HCT116 (cell line): ENCODE data around the gene OPHN1. TPM values are rescaled to one million over a fixed set of nuclear protein-coding genes. Genes with fewer than 3 reads are reported as not detected.
A peak's percentile ranks its signal among the peaks of the same experiment; 100 is the strongest.

Experiments used
- ATAC-seq: fragments of 200-7000 bp; cut with Tn5 transposase; 2 replicates; pipeline ENCODE4 v1.9.1; 2020; ENCODE audit warnings: mild to moderate bottlenecking, moderate library complexity
- BruUV-seq: library from RNA; stranded (reverse); fragments of 400-500 nt; replicated peaks from 2 replicates; lab custom pipeline; 2021; lab: Mats Ljungman, UMichigan
- CTCF ChIA-PET: fragments of 300-600 bp; sonication (Branson Sonifier 250); formaldehyde crosslinking; loops from one replicate; lab custom pipeline; 2021; ENCODE audit warnings: antibody characterized with exemption; lab: Charles Lee
- POLR2A ChIA-PET: fragments of 300-600, 350-600 bp; sonication (Branson Sonifier 250); formaldehyde crosslinking; loops from one replicate; lab custom pipeline; 2021; ENCODE audit warnings: antibody characterized with exemption; lab: Charles Lee
- RAD21 ChIA-PET, 2 experiments: fragments of 300-600 bp; sonication (Branson Sonifier 250); formaldehyde crosslinking; loops; one replicate each; lab custom pipeline; 2023; ENCODE audit warnings: low total read pairs in 2 of 2; ENCODE audit not compliant: uncharacterized antibody in 2 of 2, unreplicated experiment in 2 of 2, low non-redundant PET in 1 of 2; lab: Charles Lee
- DNase-seq: peaks from one replicate; pipeline ENCODE4 v3.0.0-alpha.2; 2010; ENCODE audit warnings: low read depth, low spot score
- H2AFZ ChIP-seq: fragments of 200-600 bp; shearing (Covaris generic), sonication (generic); 2 replicates; pipeline ENCODE4 v1.6.1; 2017; ENCODE audit warnings: low read depth, mixed run types, mixed read lengths, antibody characterized with exemption, low read length; ENCODE audit not compliant: poor library complexity, severe bottlenecking
- H3K27ac ChIP-seq: 2 replicates; pipeline ENCODE4 v1.5.1; 2012; ENCODE audit warnings: low read depth, low read length
- H3K27me3 ChIP-seq: fragments of 200-600 bp; sonication (generic); 2 replicates; pipeline ENCODE4 v1.6.1; 2016; ENCODE audit warnings: mixed run types, low read length, mixed read lengths; ENCODE audit not compliant: insufficient read depth
- H3K36me3 ChIP-seq, 2 experiments: fragments of 200-500 bp in 1 of 2; fragments of 200-600 bp in 1 of 2; sonication (Bioruptor generic) in 1 of 2; sonication (generic) in 1 of 2; 2 replicates each; pipeline versions ENCODE4 v1.5.1 to v1.6.1; 2014 to 2016; ENCODE audit warnings: low read length in 2 of 2, inconsistent platforms in 1 of 2, mixed read lengths in 1 of 2, mixed run types in 1 of 2; ENCODE audit not compliant: insufficient read depth in 2 of 2, control insufficient read depth in 1 of 2
- H3K4me1 ChIP-seq, 2 experiments: fragments of 200-600 bp in 1 of 2; sonication (generic) in 1 of 2; 2 replicates each; pipeline versions ENCODE4 v1.5.1 to v1.6.1; 2012 to 2017; ENCODE audit warnings: low read length in 2 of 2, inconsistent platforms in 1 of 2, mild to moderate bottlenecking in 1 of 2, mixed read lengths in 1 of 2, mixed run types in 1 of 2, moderate library complexity in 1 of 2; ENCODE audit not compliant: insufficient read depth in 2 of 2, control insufficient read depth in 1 of 2
- H3K4me2 ChIP-seq: fragments of 200-600 bp; sonication (generic); 2 replicates; pipeline ENCODE4 v1.6.1; 2017; ENCODE audit warnings: mixed run types, low read length, mixed read lengths
- H3K4me3 ChIP-seq, 2 experiments: fragments of 200-600 bp in 1 of 2; sonication (generic) in 1 of 2; replicated peaks in 1 of 2; 2 replicates each; pipeline ENCODE4 v1.5.1; 2011 to 2016; ENCODE audit warnings: low read length in 2 of 2, control low read depth in 1 of 2, low read depth in 1 of 2, mild to moderate bottlenecking in 1 of 2, mixed read lengths in 1 of 2, mixed run types in 1 of 2
- H3K79me2 ChIP-seq: fragments of 200-600 bp; sonication (generic); 2 replicates; pipeline ENCODE4 v1.6.1; 2017; ENCODE audit warnings: mild to moderate bottlenecking, mixed run types, low read length, moderate library complexity, mixed read lengths; ENCODE audit not compliant: insufficient read depth
- H3K9ac ChIP-seq: fragments of 200-600 bp; sonication (generic); 2 replicates; pipeline ENCODE4 v1.6.1; 2016; ENCODE audit warnings: low read length, mixed read lengths
- H3K9me2 ChIP-seq: fragments of 200-600 bp; sonication (generic), shearing (Covaris generic); 2 replicates; pipeline ENCODE4 v1.6.1; 2017; ENCODE audit warnings: mixed run types, mild to moderate bottlenecking, moderate library complexity; ENCODE audit not compliant: insufficient read depth
- H3K9me3 ChIP-seq, 2 experiments: fragments of 200-500 bp in 1 of 2; fragments of 200-600 bp in 1 of 2; sonication (Bioruptor generic) in 1 of 2; sonication (generic) in 1 of 2; 2 replicates each; pipeline ENCODE4 v1.6.1; 2014 to 2017; ENCODE audit warnings: low read length in 2 of 2, mixed read lengths in 2 of 2, inconsistent platforms in 1 of 2, low read depth in 1 of 2, mild to moderate bottlenecking in 1 of 2, mixed run types in 1 of 2, moderate library complexity in 1 of 2; ENCODE audit not compliant: control insufficient read depth in 1 of 2, insufficient read depth in 1 of 2
- H4K20me1 ChIP-seq: fragments of 200-600 bp; sonication (generic), shearing (Covaris generic); 2 replicates; pipeline ENCODE4 v1.6.1; 2017; ENCODE audit warnings: mixed run types, mild to moderate bottlenecking, moderate library complexity; ENCODE audit not compliant: insufficient read depth
- CBX3 ChIP-seq: IDR thresholded peaks from 2 replicates; pipeline ENCODE4 v1.6.1; 2012; ENCODE audit warnings: low read depth
- CEBPB ChIP-seq: IDR thresholded peaks from 2 replicates; pipeline ENCODE4 v1.6.1; 2012; ENCODE audit warnings: low read depth
- EGR1 ChIP-seq: IDR thresholded peaks from 2 replicates; pipeline ENCODE4 v1.6.1; 2012; ENCODE audit warnings: low read depth
- ELF1 ChIP-seq: IDR thresholded peaks from 2 replicates; pipeline ENCODE4 v1.6.1; 2012; ENCODE audit warnings: low read depth, borderline replicate concordance
- FOSL1 ChIP-seq: IDR thresholded peaks from 2 replicates; pipeline ENCODE4 v1.6.1; 2012; ENCODE audit warnings: low read depth
- POLR2A ChIP-seq: IDR thresholded peaks from 2 replicates; pipeline ENCODE4 v1.7.0; 2011; ENCODE audit warnings: borderline replicate concordance; ENCODE audit not compliant: insufficient read depth, insufficient read length; ENCODE audit errors: extremely low read depth
- RAD21 ChIP-seq: IDR thresholded peaks from 2 replicates; pipeline ENCODE4 v1.6.1; 2012; ENCODE audit warnings: low read depth, mild to moderate bottlenecking
- SIN3A ChIP-seq: IDR thresholded peaks from 2 replicates; pipeline ENCODE4 v1.6.1; 2012; ENCODE audit warnings: low read depth
- SP1 ChIP-seq: IDR thresholded peaks from 2 replicates; pipeline ENCODE4 v1.6.1; 2012; ENCODE audit warnings: low read depth
- SRF ChIP-seq: IDR thresholded peaks from 2 replicates; pipeline ENCODE4 v1.6.1; 2012; ENCODE audit warnings: low read depth
- TCF7L2 ChIP-seq: IDR thresholded peaks from 2 replicates; pipeline ENCODE4 v1.7.0; 2011; ENCODE audit warnings: borderline replicate concordance, inconsistent platforms; ENCODE audit not compliant: insufficient read depth, insufficient read length; ENCODE audit errors: extremely low read depth
- YY1 ChIP-seq: IDR thresholded peaks from 2 replicates; pipeline ENCODE4 v1.6.1; 2011; ENCODE audit warnings: low read length, low read depth, moderate library complexity, mild to moderate bottlenecking; ENCODE audit not compliant: insufficient replicate concordance; ENCODE audit errors: extremely low read depth
- ZFX ChIP-seq: fragments of 450-650 bp; IDR thresholded peaks from 2 replicates; pipeline ENCODE4 v1.6.1; 2017
- ZNF274 ChIP-seq: fragments of 200-500 bp; sonication (Bioruptor generic); IDR thresholded peaks from 2 replicates; pipeline ENCODE4 v1.6.1; 2014; ENCODE audit warnings: mild to moderate bottlenecking, low read depth, low read length, inconsistent platforms
- intact Hi-C: fragments of 100-400 bp; cut with micrococcal nuclease; formaldehyde crosslinking; loops from 2 replicates; pipeline ENCODE4 v1.10.0; 2022
- total RNA-seq: library from RNA; stranded (reverse); gene quantifications from one replicate; pipeline ENCODE4 v1.2.1, GENCODE V29; 2021; ENCODE audit not compliant: unreplicated experiment
- TF ChIP-seq, protein P1 (sequence below): IDR thresholded peaks from 2 replicates; pipeline ENCODE4 v1.6.1; 2012
- TF ChIP-seq, protein P2 (sequence below): IDR thresholded peaks from 2 replicates; pipeline ENCODE4 v1.6.1; 2012
- TF ChIP-seq, protein P3 (sequence below): IDR thresholded peaks from 2 replicates; pipeline ENCODE4 v1.6.1; 2012; ENCODE audit warnings: low read depth

Gene OPHN1
- total RNA-seq, 1 experiment from 2014 or later, result 2.9 TPM

DNA sequence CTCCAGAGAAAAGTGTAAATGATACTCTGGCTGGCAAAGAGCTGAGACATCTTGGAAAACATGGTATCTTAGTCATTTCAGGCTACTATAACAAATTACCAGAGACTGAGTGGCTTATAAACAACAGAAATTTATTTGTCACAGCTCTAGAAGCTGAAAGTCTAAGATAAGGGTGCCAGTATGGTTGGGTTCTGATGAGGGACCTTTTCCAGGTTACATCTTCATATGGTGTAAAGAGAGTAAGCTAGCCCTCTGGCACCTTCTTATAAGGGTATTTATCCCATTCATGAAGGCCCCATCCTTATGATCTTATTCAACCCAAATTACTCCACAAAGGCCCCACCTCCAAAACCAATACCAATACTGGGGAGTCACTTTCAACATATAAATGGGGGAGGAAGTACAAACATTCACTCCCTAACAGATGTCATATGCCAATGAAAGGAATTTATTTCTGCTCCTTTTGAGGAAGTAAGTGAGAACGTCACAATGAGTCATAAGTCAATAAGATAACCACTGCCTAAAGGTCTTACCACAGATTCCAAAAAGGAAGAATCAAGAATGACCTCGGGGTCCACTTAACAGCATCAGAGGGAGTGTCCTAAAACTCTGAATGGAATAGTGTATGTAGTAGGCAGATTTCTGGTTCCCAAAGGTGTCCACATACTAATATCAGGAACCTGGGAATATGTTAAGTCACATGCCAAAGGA, 246.6 kb downstream of the OPHN1 start:
- Histone ChIP-seq H3K9ac (no peak overlapping the region), H3K4me1 (peaks cover 2 to 10% of the 10 kb centered on the region in 2 experiments; a peak in 3 of 4 replicates), H3K4me2 (peak overlapping the region; percentile 37; the same call in 1 of the 2 replicates), H3K9me3 (no peaks in the 10 kb centered on the region), H3K27me3 (no peaks in the 10 kb centered on the region), H3K79me2 (no peaks in the 10 kb centered on the region), H4K20me1 (no peaks in the 10 kb centered on the region), H3K27ac (no peak overlapping the region), H3K4me3 (no peak overlapping the region)
- no peak for DNase-seq
- ChIA-PET CTCF (interaction anchor here (1.3 kb wide), 1 partner anchor 10 kb away, joined by 7 read pairs; no protein-coding TSS in a partner anchor), POLR2A (no interaction called here), RAD21 (no interaction called here)
- ATAC-seq, result peak; percentile 47
- intact Hi-C loops, result no loop called here
- no TSS peak for BruUV-seq
- TF ChIP-seq ELF1, result no peak
- TF ChIP-seq FOSL1, result peak; percentile 53
- TF ChIP-seq, all 23 proteins: peak for 1
- H3K36me3 ChIP-seq, result no peaks in the 10 kb centered on the region
- H3K9me2 ChIP-seq, result no peaks in the 10 kb centered on the region
- H2AFZ ChIP-seq, result no peak overlapping the region

DNA sequence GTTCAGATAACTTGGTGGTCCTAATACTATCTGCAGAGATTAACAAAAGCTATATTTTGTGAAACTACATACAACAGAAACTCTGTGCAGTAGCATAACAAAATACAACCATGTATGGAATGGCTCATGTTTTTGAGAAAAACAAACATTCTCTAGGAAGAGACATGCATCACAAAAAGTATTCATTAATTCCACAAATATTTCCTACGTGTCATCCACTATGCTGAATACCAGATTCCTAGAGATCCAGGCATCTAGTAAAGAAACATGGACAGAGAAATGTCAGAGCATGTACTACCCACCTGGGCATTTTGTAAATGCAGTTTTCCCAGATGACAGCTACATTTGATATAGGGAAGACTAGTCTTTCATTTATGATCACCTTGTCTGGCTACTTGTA, 248.1 kb downstream of the OPHN1 start:
- intact Hi-C loops, result no loop called here
- no peaks in the 10 kb centered on the region for H3K79me2 ChIP-seq
- no peak overlapping the region for H3K9ac ChIP-seq
- no peaks in the 10 kb centered on the region for H3K9me2 ChIP-seq
- H3K36me3 ChIP-seq, result no peaks in the 10 kb centered on the region
- H3K27ac ChIP-seq, result no peak overlapping the region
- RAD21 ChIA-PET, result no interaction called here
- CTCF ChIA-PET, result interaction anchor here (1.8 kb wide), 1 partner anchor 525 kb away, joined by 6 read pairs; no protein-coding TSS in a partner anchor
- no peak overlapping the region for H3K4me3 ChIP-seq
- H2AFZ ChIP-seq, result no peak overlapping the region
- DNase-seq (no peak), ATAC-seq (no peak)
- no peak overlapping the region for H3K4me2 ChIP-seq
- BruUV-seq, result no TSS peak
- POLR2A ChIA-PET, result no interaction called here
- TF ChIP-seq YY1 (no peak), CBX3 (no peak), FOSL1 (no peak), SRF (no peak), ZFX (no peak), RAD21 (no peak), TCF7L2 (no peak), ZNF274 (no peak), POLR2A (no peak), ELF1 (no peak), EGR1 (no peak), SP1 (no peak), CEBPB (no peak), SIN3A (no peak)
- TF ChIP-seq, protein P1, sequence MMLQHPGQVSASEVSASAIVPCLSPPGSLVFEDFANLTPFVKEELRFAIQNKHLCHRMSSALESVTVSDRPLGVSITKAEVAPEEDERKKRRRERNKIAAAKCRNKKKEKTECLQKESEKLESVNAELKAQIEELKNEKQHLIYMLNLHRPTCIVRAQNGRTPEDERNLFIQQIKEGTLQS, result no peak
- TF ChIP-seq, protein P2, sequence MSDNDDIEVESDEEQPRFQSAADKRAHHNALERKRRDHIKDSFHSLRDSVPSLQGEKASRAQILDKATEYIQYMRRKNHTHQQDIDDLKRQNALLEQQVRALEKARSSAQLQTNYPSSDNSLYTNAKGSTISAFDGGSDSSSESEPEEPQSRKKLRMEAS, result no peak
- TF ChIP-seq, protein P3, sequence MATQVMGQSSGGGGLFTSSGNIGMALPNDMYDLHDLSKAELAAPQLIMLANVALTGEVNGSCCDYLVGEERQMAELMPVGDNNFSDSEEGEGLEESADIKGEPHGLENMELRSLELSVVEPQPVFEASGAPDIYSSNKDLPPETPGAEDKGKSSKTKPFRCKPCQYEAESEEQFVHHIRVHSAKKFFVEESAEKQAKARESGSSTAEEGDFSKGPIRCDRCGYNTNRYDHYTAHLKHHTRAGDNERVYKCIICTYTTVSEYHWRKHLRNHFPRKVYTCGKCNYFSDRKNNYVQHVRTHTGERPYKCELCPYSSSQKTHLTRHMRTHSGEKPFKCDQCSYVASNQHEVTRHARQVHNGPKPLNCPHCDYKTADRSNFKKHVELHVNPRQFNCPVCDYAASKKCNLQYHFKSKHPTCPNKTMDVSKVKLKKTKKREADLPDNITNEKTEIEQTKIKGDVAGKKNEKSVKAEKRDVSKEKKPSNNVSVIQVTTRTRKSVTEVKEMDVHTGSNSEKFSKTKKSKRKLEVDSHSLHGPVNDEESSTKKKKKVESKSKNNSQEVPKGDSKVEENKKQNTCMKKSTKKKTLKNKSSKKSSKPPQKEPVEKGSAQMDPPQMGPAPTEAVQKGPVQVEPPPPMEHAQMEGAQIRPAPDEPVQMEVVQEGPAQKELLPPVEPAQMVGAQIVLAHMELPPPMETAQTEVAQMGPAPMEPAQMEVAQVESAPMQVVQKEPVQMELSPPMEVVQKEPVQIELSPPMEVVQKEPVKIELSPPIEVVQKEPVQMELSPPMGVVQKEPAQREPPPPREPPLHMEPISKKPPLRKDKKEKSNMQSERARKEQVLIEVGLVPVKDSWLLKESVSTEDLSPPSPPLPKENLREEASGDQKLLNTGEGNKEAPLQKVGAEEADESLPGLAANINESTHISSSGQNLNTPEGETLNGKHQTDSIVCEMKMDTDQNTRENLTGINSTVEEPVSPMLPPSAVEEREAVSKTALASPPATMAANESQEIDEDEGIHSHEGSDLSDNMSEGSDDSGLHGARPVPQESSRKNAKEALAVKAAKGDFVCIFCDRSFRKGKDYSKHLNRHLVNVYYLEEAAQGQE, result no peak
- H3K4me1 ChIP-seq, result peaks cover 2 to 10% of the 10 kb centered on the region in 2 experiments; a peak in 3 of 4 replicates
- no peaks in the 10 kb centered on the region for H3K9me3 ChIP-seq
- H4K20me1 ChIP-seq, result no peaks in the 10 kb centered on the region
- no peaks in the 10 kb centered on the region for H3K27me3 ChIP-seq
